CD1c-positive myeloid dendritic cell (primary cell): Measurements from ENCODE around the gene DCAKD.
"Not testable (repeated sequence)": the region's sequence is repeated elsewhere in the genome, so short reads cannot be mapped to it uniquely, and the experiment has no call there.

ENCODE experiments used
- DNase-seq: peaks from one replicate; pipeline ENCODE4 v3.0.0-alpha.2; 2016; ENCODE audit errors: extremely low spot score

The DCAKD gene

GRCh38 chr17:45067637-45068036 is 16.2 kb upstream of the DCAKD start:
- DNase-seq, result no peak

GRCh38 chr17:45063198-45063597 is 11.8 kb upstream of the DCAKD start:
- DNase-seq, result peak; percentile 40

GRCh38 chr17:45061606-45062205 is 10.3 kb upstream of the DCAKD start:
- DNase-seq, result no peak

- peak; percentile 100 for DNase-seq
These were observed 9.6 kb upstream of the DCAKD start, which contains the start of gene NMT1 for GRCh38 chr17:45060797-45061605. Gene NMT1 (plus strand): TSS chr17:45061317. CDS start chr17:45061330, 13 bp downstream.

GRCh38 chr17:45060382-45060796 is 9.0 kb upstream of the DCAKD start:
- no peak for DNase-seq

GRCh38 chr17:45052052-45052772 is 780 bp upstream of the DCAKD start:
- peak; percentile 18 for DNase-seq

GRCh38 chr17:45051720-45052051 is 254 bp upstream of the DCAKD start:
- DNase-seq, result not testable (repeated sequence)

- DNase-seq, result peak; percentile 30
These were observed 862 bp downstream of the DCAKD start for GRCh38 chr17:45050481-45051059.

- DNase-seq, result no peak
These were observed 2.5 kb downstream of the DCAKD start for GRCh38 chr17:45048795-45049563.

GRCh38 chr17:45046537-45047125 is 4.8 kb downstream of the DCAKD start:
- DNase-seq, result no peak

GRCh38 chr17:45043813-45044540 is 7.5 kb downstream of the DCAKD start:
- DNase-seq, result no peak

- DNase-seq, result no peak
These were observed 8.9 kb downstream of the DCAKD start for GRCh38 chr17:45042346-45043120.

GRCh38 chr17:45040459-45040858 is 11.0 kb downstream of the DCAKD start:
- DNase-seq, result no peak

GRCh38 chr17:45038728-45039634 is 12.5 kb downstream of the DCAKD start:
- DNase-seq, result no peak

- no peak for DNase-seq
These were observed 14.7 kb downstream of the DCAKD start for GRCh38 chr17:45036691-45037090.

- DNase-seq, result no peak
These were observed 15.6 kb downstream of the DCAKD start for GRCh38 chr17:45035848-45036247.

- DNase-seq, result no peak
These were observed 16.8 kb downstream of the DCAKD start for GRCh38 chr17:45034599-45034998.

- DNase-seq, result no peak
These were observed 19.3 kb downstream of the DCAKD start for GRCh38 chr17:45032174-45032541.
